Heart left ventricle (tissue), 16 donors: ENCODE measurements around the gene UBN2. TPM values are rescaled to one million over a fixed set of nuclear protein-coding genes. Genes with fewer than 3 reads are reported as not detected.

Source experiments
- ATAC-seq, 4 donors: fragments of 200-7000 bp; cut with Tn5 transposase; one replicate each; pipeline ENCODE4 v1.9.1; 2020 to 2022; ENCODE audit warnings: moderate library complexity in 4 of 4, mild to moderate bottlenecking in 3 of 4, moderate number of reproducible peaks in 1 of 4
- DNase-seq, 5 donors: peaks; one replicate each; pipeline ENCODE4 v3.0.0-alpha.2; 2020
- H3K27ac ChIP-seq, 12 donors: fragments of 200-600 bp; sonication (generic) in 4 of 12; one replicate each; pipeline versions ENCODE4 v1.5.0 to v1.8.0; 2016 to 2022; ENCODE audit warnings: mild to moderate bottlenecking in 2 of 12
- H3K27me3 ChIP-seq, 9 donors: fragments of 200-600 bp; sonication (generic) in 2 of 9; one replicate each; pipeline versions ENCODE4 v1.5.1 to v1.8.0; 2016 to 2022; ENCODE audit warnings: mild to moderate bottlenecking in 3 of 9
- H3K36me3 ChIP-seq, 9 donors: fragments of 200-600 bp; sonication (generic) in 2 of 9; one replicate each; pipeline versions ENCODE4 v1.5.0 to v1.8.0; 2018 to 2022; ENCODE audit warnings: mild to moderate bottlenecking in 2 of 9
- H3K4me1 ChIP-seq, 12 donors: fragments of 200-600 bp; sonication (generic) in 4 of 12; one replicate each; pipeline versions ENCODE4 v1.5.0 to v1.8.0; 2016 to 2022; ENCODE audit warnings: mild to moderate bottlenecking in 3 of 12
- H3K4me3 ChIP-seq, 12 donors: fragments of 200-600 bp; sonication (generic) in 4 of 12; one replicate each; pipeline versions ENCODE4 v1.5.0 to v1.8.0; 2017 to 2022; ENCODE audit warnings: mild to moderate bottlenecking in 9 of 12, moderate library complexity in 4 of 12
- H3K9me3 ChIP-seq, 12 donors: fragments of 200-600 bp; sonication (generic) in 4 of 12; one replicate each; pipeline versions ENCODE4 v1.5.0 to v1.8.0; 2016 to 2022; ENCODE audit warnings: mild to moderate bottlenecking in 1 of 12
- POLR2A ChIP-seq, 2 donors: fragments of 450-650 bp; IDR thresholded peaks; one replicate each; pipeline ENCODE4 v1.6.1; 2017; ENCODE audit warnings: antibody characterized with exemption in 2 of 2, mild to moderate bottlenecking in 2 of 2, moderate library complexity in 2 of 2
- WGBS, 4 donors: extraction: QIAGEN DNeasy Blood & Tissue Kit in 2 of 4; methylation state at CpG; one replicate each; pipeline versions ENCODE4 v1.1.5 to v1.1.7; 2013 to 2018; 5-methylcytosine and 5-hydroxymethylcytosine counted together
- intact Hi-C, 10 donors: fragments of 100-400 bp; cut with DNase I; formaldehyde crosslinking; loops; one replicate each; pipeline versions ENCODE4 v1.11.1 to v1.14.2; 2022
- polyA plus RNA-seq, 2 donors: library from polyadenylated mRNA; stranded (reverse); fragments of 200-250 nt; gene quantifications; one replicate each; pipeline ENCODE4 v1.2.3, GENCODE V29; 2013
- total RNA-seq, 9 donors: library from RNA; depleted of rRNA in 2 of 9; stranded (reverse); fragments of >200 nt in 2 of 9; fragmentation: NEBNext Ultra II Directional in 3 of 9; extraction: Animal tissue kit (Norgen Biotek cat#: 25700) in 3 of 9; gene quantifications; one replicate each; pipeline versions ENCODE4 v1.1.0 to v1.2.4, GENCODE V29; 2016 to 2023
- TF ChIP-seq, protein P1 (sequence below), 12 donors: fragments of 200-600 bp; sonication (generic) in 4 of 12; IDR thresholded peaks; one replicate each; pipeline versions ENCODE4 v1.5.0 to v1.8.0; 2018 to 2022; ENCODE audit warnings: antibody characterized with exemption in 12 of 12, mild to moderate bottlenecking in 5 of 12
- donor health status: ischemic (EF 13 %, LVEDD 7.1; RV severe dilation, severe dysfunction).
- donor health status: healthy with polysubstance abuse.
- donor health status: DM: no; HTN: yes; CAD: no.
- donor health status: DM: no; HTN: no; CAD: no.
- donor health status: ischemic (EF 25% LVEDD 6.9; RV normal size, moderate dysfunction).
- donor health status: ischemic (EF 25% LVEDD 5.7; RV mildly dilated, moderate dysfunction).
- donor health status: healthy.
- donor health status: DM: yes; HTN: yes; CAD: no.
- donor health status: ischemic (EF 35%, LVEDD 5.7; RV mildly dilated, moderate dysfunction).
- donor health status: nonischemic (EF 11% LVEDD 7.7; RV severe dilation, severe dysfunction).
- donor health status: DM: yes; HTN: yes; CAD: no.
- donor health status: PGD.
- donor health status: ischemic (EF 29% LVEDD 5.4; RV normal size, mild dysfunction).
- donor health status: nonischemic (EF 23%, LVEDD 6.1; RV moderate dilation, normal function).

Gene UBN2
- total and polyA plus RNA-seq, 11 donors = 3.3 to 26.9 (median 16.2) TPM

DNA sequence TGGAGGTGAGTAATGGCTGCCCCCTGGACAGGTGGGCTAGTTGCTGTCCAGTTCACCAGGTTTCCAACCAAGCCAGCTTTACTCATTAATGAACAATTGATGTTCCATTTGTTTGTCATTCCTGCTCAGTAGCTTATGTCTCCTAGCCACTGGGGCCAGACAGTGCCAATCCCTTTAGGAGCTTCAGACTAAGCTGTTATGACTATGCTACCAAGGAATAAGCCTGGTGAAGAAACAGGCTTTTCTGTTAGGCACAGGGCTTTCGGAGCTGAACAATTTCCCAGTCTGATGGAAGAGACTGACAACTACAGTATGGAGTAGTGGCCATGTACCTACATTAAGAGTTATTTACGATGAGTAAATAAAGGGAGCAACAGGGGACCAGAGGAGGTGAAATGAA lies 108.0 kb downstream of the UBN2 start:
- Histone ChIP-seq H3K36me3 (no peaks in the 10 kb centered on the region), H3K4me1 (peaks cover 0 to 18% (median 10%) of the 10 kb centered on the region in 12 donors), H3K27ac (no peak overlapping the region), H3K27me3 (no peaks in the 10 kb centered on the region), H3K4me3 (no peak overlapping the region), H3K9me3 (peaks cover 0 to 9% (median 0%) of the 10 kb centered on the region in 12 donors)
- 96 to 98% (median 97%) methylated on average over 2 of the region's 2 CpGs for WGBS, 4 donors
- ATAC-seq = no peak
- intact Hi-C loops = no loop called here
- no peak for DNase-seq
- TF ChIP-seq POLR2A (IDR thresholded peaks at IDR 0.05) = no peak
- TF ChIP-seq, protein P1, sequence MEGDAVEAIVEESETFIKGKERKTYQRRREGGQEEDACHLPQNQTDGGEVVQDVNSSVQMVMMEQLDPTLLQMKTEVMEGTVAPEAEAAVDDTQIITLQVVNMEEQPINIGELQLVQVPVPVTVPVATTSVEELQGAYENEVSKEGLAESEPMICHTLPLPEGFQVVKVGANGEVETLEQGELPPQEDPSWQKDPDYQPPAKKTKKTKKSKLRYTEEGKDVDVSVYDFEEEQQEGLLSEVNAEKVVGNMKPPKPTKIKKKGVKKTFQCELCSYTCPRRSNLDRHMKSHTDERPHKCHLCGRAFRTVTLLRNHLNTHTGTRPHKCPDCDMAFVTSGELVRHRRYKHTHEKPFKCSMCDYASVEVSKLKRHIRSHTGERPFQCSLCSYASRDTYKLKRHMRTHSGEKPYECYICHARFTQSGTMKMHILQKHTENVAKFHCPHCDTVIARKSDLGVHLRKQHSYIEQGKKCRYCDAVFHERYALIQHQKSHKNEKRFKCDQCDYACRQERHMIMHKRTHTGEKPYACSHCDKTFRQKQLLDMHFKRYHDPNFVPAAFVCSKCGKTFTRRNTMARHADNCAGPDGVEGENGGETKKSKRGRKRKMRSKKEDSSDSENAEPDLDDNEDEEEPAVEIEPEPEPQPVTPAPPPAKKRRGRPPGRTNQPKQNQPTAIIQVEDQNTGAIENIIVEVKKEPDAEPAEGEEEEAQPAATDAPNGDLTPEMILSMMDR (IDR thresholded peaks at IDR 0.05) = no peak

DNA sequence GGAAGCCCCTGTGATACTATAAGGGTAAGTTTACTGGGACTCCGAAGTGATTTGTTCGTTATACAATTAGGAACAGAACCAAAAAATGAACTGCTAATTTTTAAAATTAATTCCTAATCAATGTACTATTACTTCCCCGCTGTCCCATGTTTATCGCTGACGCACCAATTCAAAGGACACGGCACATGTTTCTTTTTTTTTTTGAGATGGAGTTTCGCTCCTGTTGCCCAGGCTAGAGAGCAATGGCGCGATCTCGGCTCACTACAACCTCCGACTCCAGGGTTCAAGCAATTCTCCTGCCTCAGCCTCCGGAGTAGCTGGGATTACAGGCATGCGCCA lies 108.6 kb downstream of the UBN2 start:
- intact Hi-C loops = loop anchor here in 5 of 10 donors (1.0 to 2.0 kb wide), 4 partner anchors 19 to 109 kb away; partner anchors contain the start of genes LUC7L2 (in 4 of the 5) and UBN2 (in 2 of the 5)
- no peak for ATAC-seq

GRCh38 chr7:139340037-139340807 lies 109.2 kb downstream of the UBN2 start:
- WGBS, 4 donors = 2 to 3% (median 2%) methylated on average over 46 to 66 of the region's 66 CpGs
- H3K9me3 ChIP-seq = peaks cover 0 to 9% (median 0%) of the 10 kb centered on the region in 12 donors
- TF ChIP-seq POLR2A (IDR thresholded peaks at IDR 0.05) = peak in 1 of 2 donors; percentile 54
- TF ChIP-seq, protein P1 (IDR thresholded peaks at IDR 0.05) = peak; percentile 64 to 92 (median 80)
- ATAC-seq (peak; percentile 87 to 90 (median 90)), DNase-seq (peak; percentile 98 to 99 (median 98))
- H3K4me1 ChIP-seq = peaks cover 0 to 23% (median 10%) of the 10 kb centered on the region in 12 donors
- H3K36me3 ChIP-seq = peaks cover 0 to 3% (median under 1%) of the 10 kb centered on the region in 9 donors
- H3K27me3 ChIP-seq = no peaks in the 10 kb centered on the region
- H3K4me3 ChIP-seq = peak overlapping the region; percentile 63 to 88 (median 84)
- intact Hi-C loops = loop anchor here in 5 of 10 donors (1.0 to 2.0 kb wide), 4 partner anchors 19 to 109 kb away; partner anchors contain the start of genes LUC7L2 (in 4 of the 5) and UBN2 (in 2 of the 5)
- peak overlapping the region; percentile 96 to 100 (median 99) for H3K27ac ChIP-seq

More for the DNA sequence above, 108.6 kb downstream of the UBN2 start:
- Histone ChIP-seq H3K27me3 (no peaks in the 10 kb centered on the region), H3K36me3 (no peaks in the 10 kb centered on the region), H3K27ac (peak overlapping the region; percentile 96 to 100 (median 99)), H3K4me3 (peak overlapping the region in 11 of 12 donors; percentile 63 to 88 (median 84)), H3K4me1 (peaks cover 0 to 18% (median 10%) of the 10 kb centered on the region in 12 donors), H3K9me3 (peaks cover 0 to 9% (median 0%) of the 10 kb centered on the region in 12 donors)
- DNase-seq = no peak
- no peak for TF ChIP-seq POLR2A (IDR thresholded peaks at IDR 0.05)
- TF ChIP-seq, protein P1 (IDR thresholded peaks at IDR 0.05) = no peak
- WGBS, 4 donors = 75 to 88% (median 79%) methylated on average over 13 of the region's 13 CpGs

DNA sequence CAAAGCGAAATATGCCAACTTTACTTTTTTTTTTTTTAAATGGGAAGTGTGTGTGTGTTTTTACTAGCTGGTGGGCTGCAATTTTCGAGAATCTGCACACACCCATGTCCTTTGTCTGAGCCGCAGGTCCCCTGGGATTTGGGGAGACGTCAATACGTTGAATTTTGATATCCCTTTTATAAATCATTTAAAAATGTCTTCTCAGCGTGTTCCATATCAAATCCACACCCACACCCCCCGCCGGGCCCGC lies 109.7 kb downstream of the UBN2 start:
- Histone ChIP-seq H3K27ac (peak overlapping the region; percentile 96 to 100 (median 99)), H3K9me3 (peaks cover 0 to 9% (median 0%) of the 10 kb centered on the region in 12 donors), H3K36me3 (peaks cover 0 to 8% (median 6%) of the 10 kb centered on the region in 9 donors), H3K27me3 (no peaks in the 10 kb centered on the region), H3K4me1 (peaks cover 0 to 25% (median 10%) of the 10 kb centered on the region in 12 donors), H3K4me3 (peak overlapping the region; percentile 63 to 88 (median 84))
- 0 to 1% (median 0%) methylated on average over 9 of the region's 9 CpGs for WGBS, 4 donors
- intact Hi-C loops = loop anchor here in 9 of 10 donors (1.0 to 2.0 kb wide), 4 partner anchors 18 to 110 kb away; partner anchors contain the start of genes LUC7L2 (in 9 of the 9) and UBN2 (in 2 of the 9)
- peak in 2 of 4 donors; percentile 2 to 4 for ATAC-seq
- TF ChIP-seq, protein P1 (IDR thresholded peaks at IDR 0.05) = no peak
- no peak for TF ChIP-seq POLR2A (IDR thresholded peaks at IDR 0.05)
- no peak for DNase-seq
